HG03558 (cell line): ENCODE measurements around the gene CHCHD4.
A peak's percentile ranks its signal among the peaks of the same experiment; 100 is the strongest.

ENCODE experiments used
- ATAC-seq: cut with Tn5 transposase; IDR thresholded peaks from one replicate; pipeline ENCODE4 v1.9.1; 2021; ENCODE audit warnings: moderate number of reproducible peaks; ENCODE audit not compliant: unreplicated experiment; ENCODE audit errors: extremely low read depth

Gene CHCHD4

GRCh38 chr3:14138109-14138877, 13.6 kb upstream of the CHCHD4 start:
- ATAC-seq, result no peak

GRCh38 chr3:14137445-14137844, 12.8 kb upstream of the CHCHD4 start:
- no peak for ATAC-seq

DNA sequence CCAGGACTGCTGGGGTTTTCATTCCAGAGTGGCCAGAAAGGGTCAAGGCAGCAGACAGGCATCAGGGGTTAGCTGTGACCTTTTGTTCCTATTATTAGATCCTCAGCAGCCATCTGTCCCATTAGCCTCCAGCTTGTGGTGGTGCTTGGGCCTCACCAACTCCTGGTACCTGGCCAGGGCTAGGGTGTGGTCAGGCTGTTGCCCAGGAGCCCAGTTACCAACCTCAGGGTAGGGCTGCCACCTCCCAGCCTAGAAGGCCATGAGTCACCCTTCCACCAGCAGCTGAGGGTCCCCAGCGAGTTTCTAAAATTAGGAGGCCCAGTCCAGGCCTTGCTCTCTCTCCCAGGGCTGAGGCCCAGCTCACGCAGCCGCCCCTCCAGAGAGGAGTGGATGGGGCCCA, 12.3 kb upstream of the CHCHD4 start:
- no peak for ATAC-seq

- no peak for ATAC-seq
Measured at GRCh38 chr3:14135581-14135980, 10.9 kb upstream of the CHCHD4 start.

- no peak for ATAC-seq
Measured at GRCh38 chr3:14134291-14134690, 9.6 kb upstream of the CHCHD4 start.

DNA sequence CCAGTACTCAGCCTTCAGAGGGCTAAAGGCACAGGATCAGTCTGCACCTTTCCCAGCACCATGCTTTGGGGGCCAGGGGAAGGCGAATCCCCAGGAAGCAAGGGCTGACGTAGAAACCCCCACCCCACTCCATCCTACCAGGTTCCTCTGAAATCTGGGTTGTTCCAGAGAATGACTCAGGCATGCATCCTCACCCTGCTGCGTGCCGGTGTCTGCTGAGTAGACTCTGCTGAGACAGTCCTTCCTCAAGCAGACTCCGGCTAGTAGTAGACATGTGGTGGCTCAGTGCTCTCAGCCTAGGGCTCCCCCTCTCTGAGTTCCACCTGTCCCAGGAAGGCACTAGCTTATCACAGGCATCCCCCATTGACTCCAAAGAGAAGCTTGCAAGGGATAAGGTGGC, 9.2 kb upstream of the CHCHD4 start:
- no peak for ATAC-seq

GRCh38 chr3:14133188-14133800, 8.6 kb upstream of the CHCHD4 start:
- ATAC-seq, result no peak

DNA sequence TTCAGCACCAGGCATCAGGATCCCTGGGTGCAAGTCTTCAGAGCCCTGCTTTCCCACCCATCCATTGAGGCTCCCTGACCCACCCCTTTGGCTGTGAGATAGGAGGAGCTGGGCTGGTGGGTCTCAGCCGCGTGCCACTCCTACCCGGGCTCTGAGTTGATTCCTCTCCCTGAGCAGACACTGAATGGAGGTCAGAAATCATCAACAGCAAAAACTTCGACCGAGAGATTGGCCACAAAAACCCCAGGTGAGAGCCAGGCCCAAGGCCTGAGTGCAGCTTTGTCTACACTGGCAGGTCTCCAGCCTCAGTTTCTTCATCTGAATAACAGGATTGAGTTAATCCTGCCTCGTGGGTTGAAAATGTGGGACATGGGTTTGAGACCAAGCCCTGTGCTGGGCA, 8.0 kb upstream of the CHCHD4 start:
- ATAC-seq, result no peak

- no peak for ATAC-seq
Measured at GRCh38 chr3:14132120-14132519, 7.5 kb upstream of the CHCHD4 start.

DNA sequence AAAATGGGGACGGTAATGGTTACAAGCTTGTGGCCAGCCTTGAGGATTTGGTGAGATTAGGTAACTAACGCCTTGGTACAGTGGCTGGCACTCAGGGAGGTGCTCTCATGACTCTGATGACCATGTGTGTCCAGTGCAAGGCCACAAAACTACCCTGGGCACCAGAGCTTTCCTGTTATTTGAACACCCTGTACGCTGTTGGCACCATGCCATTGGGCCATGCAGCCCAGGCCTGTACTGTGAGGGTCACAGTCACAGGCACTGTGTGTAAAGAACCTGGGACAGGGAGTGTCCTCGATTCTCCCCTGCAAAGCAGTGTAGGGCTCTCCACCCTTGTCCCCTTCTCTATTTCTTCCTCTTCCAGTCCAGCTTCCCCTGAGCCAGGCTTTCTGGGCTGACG, 6.5 kb upstream of the CHCHD4 start:
- no peak for ATAC-seq

DNA sequence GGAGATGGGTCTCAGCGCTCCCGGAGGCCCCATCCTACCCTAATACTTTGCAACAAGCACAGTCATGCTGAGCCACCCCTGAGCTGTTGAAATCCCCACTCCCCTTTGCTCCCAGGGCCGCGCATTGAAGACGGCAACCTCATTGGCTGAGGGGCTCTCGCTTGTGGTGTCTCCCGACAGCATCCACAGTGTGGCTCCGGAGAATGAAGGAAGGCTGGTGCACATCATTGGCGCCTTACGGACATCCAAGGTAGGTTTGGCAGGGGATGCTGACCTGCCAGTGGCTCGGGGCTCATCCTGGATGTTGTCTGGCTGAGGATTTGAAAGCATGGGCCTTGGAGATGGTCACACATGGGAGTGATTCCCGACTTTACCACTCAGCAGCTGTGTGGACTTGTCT, 6.0 kb upstream of the CHCHD4 start:
- ATAC-seq, result no peak

- no peak for ATAC-seq
Measured at GRCh38 chr3:14130230-14130629, 5.6 kb upstream of the CHCHD4 start.

GRCh38 chr3:14129296-14129695, 4.6 kb upstream of the CHCHD4 start:
- ATAC-seq, result no peak

GRCh38 chr3:14128724-14129123, 4.1 kb upstream of the CHCHD4 start:
- no peak for ATAC-seq

- ATAC-seq, result no peak
Measured at GRCh38 chr3:14127516-14128161, 3.0 kb upstream of the CHCHD4 start.

- ATAC-seq, result no peak
Measured at GRCh38 chr3:14126887-14127505, 2.3 kb upstream of the CHCHD4 start.

GRCh38 chr3:14126017-14126886, 1.6 kb upstream of the CHCHD4 start:
- ATAC-seq, result no peak

DNA sequence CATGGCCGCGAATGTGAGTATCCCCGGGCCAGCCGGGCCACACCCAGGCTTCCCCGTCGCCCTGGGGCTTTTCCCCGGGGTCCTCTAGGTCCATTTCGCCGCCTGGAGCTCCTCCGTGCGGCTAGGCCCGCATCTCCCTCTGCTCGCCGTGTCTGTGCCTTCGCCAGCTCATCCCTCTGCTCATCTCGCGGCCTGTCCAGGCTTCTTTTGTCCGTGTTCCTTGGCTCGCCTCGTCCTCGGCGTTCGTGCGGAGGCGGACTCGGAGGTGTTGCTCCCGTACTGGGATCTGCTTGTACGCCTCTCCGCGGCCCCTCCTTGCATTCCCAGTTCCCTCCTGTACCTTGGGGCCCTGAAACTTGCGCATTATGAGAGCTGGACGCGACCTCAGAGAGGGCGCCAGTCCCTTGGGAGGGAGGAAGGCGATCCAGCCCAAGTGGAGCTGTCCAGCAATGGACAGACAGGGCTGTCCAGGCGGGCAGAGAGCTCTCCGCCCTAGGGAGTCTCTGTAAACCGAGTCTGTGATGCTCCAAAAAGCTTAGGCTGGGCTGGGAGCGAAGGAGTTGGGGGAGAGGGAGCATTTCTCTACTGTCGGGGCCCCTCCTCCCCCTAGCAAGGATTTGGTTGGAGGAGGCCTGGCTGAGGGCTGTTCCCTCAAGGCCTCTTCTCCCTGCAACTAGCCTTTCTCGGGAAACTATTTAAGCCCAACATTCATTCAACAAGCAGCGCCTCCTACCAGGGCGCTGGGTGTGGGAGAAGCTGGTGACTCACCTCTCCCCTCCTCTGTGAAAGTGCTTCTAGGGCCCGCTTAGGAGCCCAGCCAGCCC, 735 bp upstream of the CHCHD4 start:
- peak; percentile 6 for ATAC-seq

- ATAC-seq, result peak; percentile 27
Measured at GRCh38 chr3:14124223-14124614, 451 bp downstream of the CHCHD4 start.
